MM.1S (cell line): Measurements from ENCODE around the gene GRAMD2A.

Experiments
- EZH2 ChIP-seq: fragments of 300-600 bp; sonication (generic); optimal IDR thresholded peaks from 2 replicates; pipeline ENCODE3; 2017; ENCODE audit warnings: low read depth, mild to moderate bottlenecking, antibody characterized with exemption, low read length, mixed read lengths
- TF ChIP-seq, protein P1 (sequence below): fragments of 300-600 bp; sonication (generic); IDR thresholded peaks from 2 replicates; pipeline ENCODE4 v1.5.1; 2016; ENCODE audit warnings: antibody characterized with exemption, low read length, mixed read lengths

DNA sequence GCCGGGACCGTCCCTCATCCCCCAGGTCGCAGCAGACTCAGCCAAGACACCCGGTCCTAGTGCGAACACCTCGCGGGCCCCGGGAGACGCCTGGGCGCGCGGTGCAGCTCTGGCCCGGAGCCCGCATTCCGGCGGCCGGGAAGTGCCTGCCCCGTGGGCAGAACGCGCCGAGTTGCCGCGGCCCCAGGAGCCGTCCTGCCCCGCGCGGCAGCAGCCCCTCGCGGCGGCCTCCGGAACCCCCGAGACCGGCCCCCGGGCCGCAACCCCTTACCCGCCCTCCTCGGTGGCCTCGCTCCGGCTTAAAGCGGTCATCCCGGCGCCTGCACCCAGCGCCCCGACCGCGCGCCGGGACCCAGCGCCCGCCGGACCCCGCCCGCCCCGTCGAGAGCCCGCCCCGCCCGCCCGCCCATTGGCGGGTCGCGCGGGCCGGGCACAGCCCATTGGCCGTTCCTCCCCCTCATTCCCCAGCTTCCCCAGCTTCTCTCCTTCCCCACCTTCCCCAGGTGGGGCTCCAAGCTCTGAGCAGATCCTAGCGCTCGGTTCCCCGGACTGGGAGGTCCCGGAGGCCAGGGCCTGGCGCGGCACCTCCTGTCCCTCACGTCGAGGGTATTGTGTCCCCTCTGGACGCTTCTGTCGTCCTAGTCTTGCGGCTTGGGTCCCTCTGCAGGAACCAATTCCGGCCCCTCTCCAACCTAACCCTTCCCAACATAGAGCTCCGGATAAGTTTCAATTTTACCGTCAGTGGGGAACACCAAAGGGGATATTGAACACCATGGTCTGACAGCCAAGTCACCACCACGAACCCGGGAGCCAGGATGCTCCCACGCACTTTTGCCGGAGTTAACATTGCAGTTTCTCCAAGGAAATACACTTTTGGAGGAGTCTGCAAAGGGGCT, at the start of gene GRAMD2A:
- no peak for TF ChIP-seq EZH2
- TF ChIP-seq, protein P1, sequence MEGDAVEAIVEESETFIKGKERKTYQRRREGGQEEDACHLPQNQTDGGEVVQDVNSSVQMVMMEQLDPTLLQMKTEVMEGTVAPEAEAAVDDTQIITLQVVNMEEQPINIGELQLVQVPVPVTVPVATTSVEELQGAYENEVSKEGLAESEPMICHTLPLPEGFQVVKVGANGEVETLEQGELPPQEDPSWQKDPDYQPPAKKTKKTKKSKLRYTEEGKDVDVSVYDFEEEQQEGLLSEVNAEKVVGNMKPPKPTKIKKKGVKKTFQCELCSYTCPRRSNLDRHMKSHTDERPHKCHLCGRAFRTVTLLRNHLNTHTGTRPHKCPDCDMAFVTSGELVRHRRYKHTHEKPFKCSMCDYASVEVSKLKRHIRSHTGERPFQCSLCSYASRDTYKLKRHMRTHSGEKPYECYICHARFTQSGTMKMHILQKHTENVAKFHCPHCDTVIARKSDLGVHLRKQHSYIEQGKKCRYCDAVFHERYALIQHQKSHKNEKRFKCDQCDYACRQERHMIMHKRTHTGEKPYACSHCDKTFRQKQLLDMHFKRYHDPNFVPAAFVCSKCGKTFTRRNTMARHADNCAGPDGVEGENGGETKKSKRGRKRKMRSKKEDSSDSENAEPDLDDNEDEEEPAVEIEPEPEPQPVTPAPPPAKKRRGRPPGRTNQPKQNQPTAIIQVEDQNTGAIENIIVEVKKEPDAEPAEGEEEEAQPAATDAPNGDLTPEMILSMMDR, result no peak
